Mesenchymal stem cell (in vitro differentiated cells and primary cell): ENCODE data around the gene KIF17.
A peak's percentile ranks its signal among the peaks of the same experiment; 100 is the strongest.

Experiments
- DNase-seq: peaks from one replicate; pipeline ENCODE4 v3.0.0-alpha.2; 2013
- H2AFZ ChIP-seq: one replicate; pipeline ENCODE4 v1.6.1; 2013; ENCODE audit warnings: low read depth, mild to moderate bottlenecking, control low read depth, inconsistent platforms, low read length, moderate library complexity
- H2AK5ac ChIP-seq: 2 replicates; pipeline ENCODE4 v1.6.1; 2013; ENCODE audit warnings: low read length, moderate library complexity, mild to moderate bottlenecking, inconsistent platforms; ENCODE audit not compliant: severe bottlenecking
- H2BK120ac ChIP-seq: one replicate; pipeline ENCODE4 v1.6.1; 2013; ENCODE audit warnings: low read depth, mild to moderate bottlenecking, inconsistent platforms, low read length, moderate library complexity
- H2BK12ac ChIP-seq, 2 experiments: one replicate each; pipeline ENCODE4 v1.6.1; 2013; ENCODE audit warnings: inconsistent platforms in 2 of 2, low read length in 2 of 2, mild to moderate bottlenecking in 2 of 2, moderate library complexity in 2 of 2, control low read depth in 1 of 2
- H2BK15ac ChIP-seq: one replicate; pipeline ENCODE4 v1.6.1; 2013; ENCODE audit warnings: mild to moderate bottlenecking, low read depth, inconsistent platforms; ENCODE audit not compliant: poor library complexity, severe bottlenecking
- H2BK5ac ChIP-seq: 2 replicates; pipeline ENCODE4 v1.6.1; 2013; ENCODE audit warnings: low read depth, mild to moderate bottlenecking, low read length, control low read depth, inconsistent platforms; ENCODE audit not compliant: poor library complexity, severe bottlenecking
- H3K14ac ChIP-seq, 2 experiments: one replicate each; pipeline ENCODE4 v1.6.1; 2013; ENCODE audit warnings: inconsistent platforms in 2 of 2, low read length in 2 of 2, control low read depth in 1 of 2, mild to moderate bottlenecking in 1 of 2, moderate library complexity in 1 of 2
- H3K18ac ChIP-seq, 2 experiments: one replicate each; pipeline ENCODE4 v1.6.1; 2013; ENCODE audit warnings: inconsistent platforms in 2 of 2, low read length in 2 of 2, control low read depth in 1 of 2, low read depth in 1 of 2, mild to moderate bottlenecking in 1 of 2
- H3K23ac ChIP-seq, 2 experiments: one replicate each; pipeline ENCODE4 v1.6.1; 2013; ENCODE audit warnings: inconsistent platforms in 2 of 2, low read length in 2 of 2, mild to moderate bottlenecking in 2 of 2, moderate library complexity in 2 of 2, control low read depth in 1 of 2
- H3K27ac ChIP-seq: 2 replicates; pipeline ENCODE4 v1.5.1; 2013; ENCODE audit warnings: mild to moderate bottlenecking, moderate library complexity, low read length, control low read depth, inconsistent platforms; ENCODE audit not compliant: poor library complexity, severe bottlenecking
- H3K27me3 ChIP-seq, 2 experiments: 2 replicates each; pipeline versions ENCODE4 v1.6.1 to v1.7.0; 2013; ENCODE audit warnings: low read length in 2 of 2, mild to moderate bottlenecking in 2 of 2, moderate library complexity in 2 of 2, control low read depth in 1 of 2, inconsistent platforms in 1 of 2; ENCODE audit not compliant: control insufficient read depth in 1 of 2, insufficient read depth in 1 of 2
- H3K36me3 ChIP-seq, 2 experiments: 2 replicates each; pipeline versions ENCODE4 v1.6.1 to v1.7.0; 2013; ENCODE audit warnings: low read length in 2 of 2, control low read depth in 1 of 2, inconsistent platforms in 1 of 2, low read depth in 1 of 2, mild to moderate bottlenecking in 1 of 2; ENCODE audit not compliant: insufficient read depth in 2 of 2, control insufficient read depth in 1 of 2
- H3K4ac ChIP-seq, 2 experiments: one replicate each; pipeline ENCODE4 v1.6.1; 2013; ENCODE audit warnings: inconsistent platforms in 2 of 2, low read length in 2 of 2, mild to moderate bottlenecking in 2 of 2, moderate library complexity in 2 of 2, control low read depth in 1 of 2, low read depth in 1 of 2
- H3K4me1 ChIP-seq: 2 replicates; pipeline ENCODE4 v1.6.1; 2013; ENCODE audit warnings: low read depth, low read length, control low read depth; ENCODE audit not compliant: control insufficient read depth, insufficient read depth
- H3K4me2 ChIP-seq: 2 replicates; pipeline ENCODE4 v1.6.1; 2013; ENCODE audit warnings: low read length, mild to moderate bottlenecking, inconsistent platforms; ENCODE audit not compliant: poor library complexity, severe bottlenecking
- H3K4me3 ChIP-seq, 2 experiments: 2 replicates each; pipeline versions ENCODE4 v1.5.1 to v1.7.0; 2013; ENCODE audit warnings: low read length in 2 of 2, mild to moderate bottlenecking in 2 of 2, control low read depth in 1 of 2, low read depth in 1 of 2; ENCODE audit not compliant: insufficient read depth in 1 of 2
- H3K79me1 ChIP-seq: replicated peaks from 2 replicates; pipeline ENCODE4 v1.6.1; 2013; ENCODE audit warnings: mild to moderate bottlenecking, control low read depth, low read length, inconsistent platforms; ENCODE audit not compliant: poor library complexity, severe bottlenecking
- H3K9ac ChIP-seq: 2 replicates; pipeline ENCODE4 v1.7.0; 2013; ENCODE audit warnings: mild to moderate bottlenecking, low read length, moderate library complexity
- H3K9me3 ChIP-seq: 2 replicates; pipeline ENCODE4 v1.7.0; 2013; ENCODE audit warnings: mild to moderate bottlenecking, low read length; ENCODE audit not compliant: control insufficient read depth
- H4K8ac ChIP-seq: one replicate; pipeline ENCODE4 v1.6.1; 2013; ENCODE audit warnings: inconsistent platforms, mild to moderate bottlenecking, low read length, moderate library complexity
- H4K91ac ChIP-seq: one replicate; pipeline ENCODE4 v1.6.1; 2013; ENCODE audit warnings: mild to moderate bottlenecking, low read length, inconsistent platforms
- whole genome bisulfite sequencing: methylation state at CpG from one replicate; pipeline ENCODE4 v1.1.7; 2013; ENCODE audit warnings: mixed read lengths; 5-methylcytosine and 5-hydroxymethylcytosine counted together

KIF17 gene

GRCh38 chr1:20654104-20654690 lies 63.6 kb downstream of the KIF17 start:
- Histone ChIP-seq H3K23ac (no peak overlapping the region), H3K27ac (no peak overlapping the region), H3K4me3 (no peak overlapping the region), H3K36me3 (peaks cover 80 to 95% of the 10 kb centered on the region in 2 experiments), H2BK12ac (no peak overlapping the region), H3K18ac (no peak overlapping the region), H2AK5ac (no peak overlapping the region), H4K8ac (peak overlapping the region; percentile 4), H3K79me1 (peaks cover 24% of the 10 kb centered on the region), H4K91ac (no peak overlapping the region), H3K9me3 (no peaks in the 10 kb centered on the region), H3K9ac (no peak overlapping the region), H3K14ac (no peak overlapping the region), H3K4me1 (peaks cover 2% of the 10 kb centered on the region), H2BK5ac (no peak overlapping the region), H2BK120ac (no peak overlapping the region), H3K4ac (no peak overlapping the region), H2BK15ac (no peak overlapping the region), H2AFZ (no peak overlapping the region), H3K27me3 (no peaks in the 10 kb centered on the region), H3K4me2 (no peak overlapping the region)
- DNase-seq: no peak
- WGBS: 90% methylated on average over 20 of the region's 20 CpGs

DNA sequence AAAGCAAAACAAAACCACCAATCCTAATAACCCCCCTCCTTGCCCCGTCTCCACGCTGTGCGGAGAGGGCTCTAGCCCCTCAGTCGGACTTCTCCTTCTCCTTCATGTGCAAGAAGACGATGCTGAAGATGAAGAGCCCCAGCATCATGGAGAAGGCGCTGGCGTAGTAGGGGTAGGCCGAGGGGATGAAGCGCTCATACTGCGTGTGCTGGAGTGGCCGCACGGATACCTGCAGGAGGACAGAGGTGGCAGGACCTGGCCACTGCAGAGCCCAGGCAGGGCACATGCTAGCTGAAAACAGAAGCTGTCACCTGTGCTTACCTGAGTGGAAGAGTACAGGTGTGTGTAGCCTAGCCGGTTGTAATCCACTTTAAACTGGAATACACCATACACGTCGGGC lies 65.5 kb downstream of the KIF17 start:
- H3K9ac ChIP-seq: no peak overlapping the region
- H3K79me1 ChIP-seq: peaks cover 20% of the 10 kb centered on the region
- no peak overlapping the region for H3K4ac ChIP-seq
- no peak overlapping the region for H2AK5ac ChIP-seq
- no peak overlapping the region for H3K4me3 ChIP-seq
- peaks cover 85 to 95% of the 10 kb centered on the region in 2 experiments for H3K36me3 ChIP-seq
- H3K23ac ChIP-seq: no peak overlapping the region
- H2BK5ac ChIP-seq: no peak overlapping the region
- no peak for DNase-seq
- H4K8ac ChIP-seq: no peak overlapping the region
- peaks cover 2% of the 10 kb centered on the region for H3K4me1 ChIP-seq
- H4K91ac ChIP-seq: no peak overlapping the region
- no peak overlapping the region for H2AFZ ChIP-seq
- H3K18ac ChIP-seq: no peak overlapping the region
- H3K14ac ChIP-seq: no peak overlapping the region
- H3K4me2 ChIP-seq: no peak overlapping the region
- H3K27me3 ChIP-seq: no peaks in the 10 kb centered on the region
- no peak overlapping the region for H2BK12ac ChIP-seq
- H2BK15ac ChIP-seq: no peak overlapping the region
- no peaks in the 10 kb centered on the region for H3K9me3 ChIP-seq
- H3K27ac ChIP-seq: no peak overlapping the region
- H2BK120ac ChIP-seq: no peak overlapping the region
- 96% methylated on average over 15 of the region's 15 CpGs for WGBS

- no peak overlapping the region for H3K27ac ChIP-seq
- H3K4me1 ChIP-seq: no peaks in the 10 kb centered on the region
- no peak overlapping the region for H2AFZ ChIP-seq
- no peak overlapping the region for H3K4ac ChIP-seq
- no peaks in the 10 kb centered on the region for H3K9me3 ChIP-seq
- no peak overlapping the region for H3K18ac ChIP-seq
- no peak overlapping the region for H3K9ac ChIP-seq
- H2BK15ac ChIP-seq: no peak overlapping the region
- H4K8ac ChIP-seq: no peak overlapping the region
- H2AK5ac ChIP-seq: no peak overlapping the region
- peaks cover 73 to 86% of the 10 kb centered on the region in 2 experiments for H3K36me3 ChIP-seq
- no peak overlapping the region for H3K23ac ChIP-seq
- no peak overlapping the region for H2BK12ac ChIP-seq
- H4K91ac ChIP-seq: no peak overlapping the region
- H3K27me3 ChIP-seq: no peaks in the 10 kb centered on the region
- no peak overlapping the region for H3K14ac ChIP-seq
- WGBS: 98% methylated on average over 15 of the region's 15 CpGs
- H3K4me2 ChIP-seq: no peak overlapping the region
- H3K4me3 ChIP-seq: no peak overlapping the region
- no peak overlapping the region for H2BK120ac ChIP-seq
- peaks cover 8% of the 10 kb centered on the region for H3K79me1 ChIP-seq
- no peak overlapping the region for H2BK5ac ChIP-seq
- no peak for DNase-seq
These were observed 68.9 kb downstream of the KIF17 start for GRCh38 chr1:20648946-20649345.

- no peak overlapping the region for H2BK120ac ChIP-seq
- H3K9ac ChIP-seq: no peak overlapping the region
- no peak overlapping the region for H2AK5ac ChIP-seq
- H2BK15ac ChIP-seq: no peak overlapping the region
- H3K18ac ChIP-seq: no peak overlapping the region
- peaks cover 4% of the 10 kb centered on the region for H3K79me1 ChIP-seq
- no peak overlapping the region for H4K8ac ChIP-seq
- no peak overlapping the region for H3K4me2 ChIP-seq
- peaks cover 71 to 86% of the 10 kb centered on the region in 2 experiments for H3K36me3 ChIP-seq
- WGBS: 93% methylated on average over 13 of the region's 13 CpGs
- H2AFZ ChIP-seq: no peak overlapping the region
- no peak overlapping the region for H4K91ac ChIP-seq
- H3K4ac ChIP-seq: no peak overlapping the region
- no peaks in the 10 kb centered on the region for H3K27me3 ChIP-seq
- no peak overlapping the region for H2BK12ac ChIP-seq
- no peaks in the 10 kb centered on the region for H3K4me1 ChIP-seq
- H3K9me3 ChIP-seq: no peaks in the 10 kb centered on the region
- H3K27ac ChIP-seq: no peak overlapping the region
- DNase-seq: no peak
- no peak overlapping the region for H3K23ac ChIP-seq
- no peak overlapping the region for H2BK5ac ChIP-seq
- H3K14ac ChIP-seq: no peak overlapping the region
- no peak overlapping the region for H3K4me3 ChIP-seq
These were observed 69.4 kb downstream of the KIF17 start for GRCh38 chr1:20648438-20648837.
